ENCODE measurements around the gene TPM1. TPM values are rescaled to one million over a fixed set of nuclear protein-coding genes. Genes with fewer than 3 reads are reported as not detected.

TPM1 gene
- total RNA-seq, 2 donors from 2014 or later = 245 to 363 TPM

- H3K36me3 Mint-ChIP-seq (ENCODE audit: low read depth) = no peaks in the 10 kb centered on the region
- 90 to 94% methylated on average over 2 of the region's 2 CpGs for WGBS, 2 experiments (ENCODE audit: insufficient coverage in 1 of 2, insufficient read length in 1 of 2)
- TF ChIP-seq CTCF (conservative IDR thresholded peaks at IDR 0.05) = no peak
- Histone ChIP-seq H3K9me3 (ENCODE audit: control insufficient read depth, low read length) (no peaks in the 10 kb centered on the region), H3K4me1 (ENCODE audit: control insufficient read depth, insufficient read depth, low read length) (no peaks in the 10 kb centered on the region), H3K27ac (ENCODE audit: low read depth, low read length) (no peak overlapping the region), H3K9ac (ENCODE audit: extremely low read depth, low read length, poor library complexity, severe bottlenecking) (no peak overlapping the region), H3K4me3 (ENCODE audit: low read length) (no peak overlapping the region), H3K36me3 (ENCODE audit: control insufficient read depth, insufficient read depth, low read length) (no peaks in the 10 kb centered on the region), H3K27me3 (ENCODE audit: control insufficient read depth, insufficient read depth, low read length, poor library complexity, severe bottlenecking) (no peaks in the 10 kb centered on the region)
- H3K27ac Mint-ChIP-seq = no peak overlapping the region
- no peaks in the 10 kb centered on the region for H3K4me1 Mint-ChIP-seq
- DNase-seq = no peak
- H3K4me3 Mint-ChIP-seq = no peak overlapping the region
- no peaks in the 10 kb centered on the region for H3K27me3 Mint-ChIP-seq (ENCODE audit: insufficient read depth)
- peaks cover 5% of the 10 kb centered on the region for H3K9me3 Mint-ChIP-seq
Observed at GRCh38 chr15:63109920-63110319, 67.4 kb downstream of the TPM1 start.

GRCh38 chr15:63110428-63111026 lies 68.0 kb downstream of the TPM1 start:
- no peak overlapping the region for H3K9ac ChIP-seq (ENCODE audit: extremely low read depth, low read length, poor library complexity, severe bottlenecking)
- no peak overlapping the region for H3K27ac Mint-ChIP-seq

GRCh38 chr15:63111481-63111880 lies 68.9 kb downstream of the TPM1 start:
- no peak for TF ChIP-seq CTCF (conservative IDR thresholded peaks at IDR 0.05)
- no peaks in the 10 kb centered on the region for H3K36me3 Mint-ChIP-seq (ENCODE audit: low read depth)
- H3K9me3 Mint-ChIP-seq = no peaks in the 10 kb centered on the region
- no peaks in the 10 kb centered on the region for H3K9me3 ChIP-seq (ENCODE audit: control insufficient read depth, low read length)
- no peak overlapping the region for H3K27ac ChIP-seq (ENCODE audit: low read depth, low read length)
- H3K4me3 ChIP-seq (ENCODE audit: low read length) = no peak overlapping the region
- no peak overlapping the region for H3K4me3 Mint-ChIP-seq
- no peak overlapping the region for H3K9ac ChIP-seq (ENCODE audit: extremely low read depth, low read length, poor library complexity, severe bottlenecking)
- H3K27ac Mint-ChIP-seq = no peak overlapping the region
- H3K27me3 Mint-ChIP-seq (ENCODE audit: insufficient read depth) = no peaks in the 10 kb centered on the region
- H3K4me1 Mint-ChIP-seq = no peaks in the 10 kb centered on the region
- DNase-seq = no peak
- no peaks in the 10 kb centered on the region for H3K27me3 ChIP-seq (ENCODE audit: control insufficient read depth, insufficient read depth, low read length, poor library complexity, severe bottlenecking)
- H3K4me1 ChIP-seq (ENCODE audit: control insufficient read depth, insufficient read depth, low read length) = no peaks in the 10 kb centered on the region
- no peaks in the 10 kb centered on the region for H3K36me3 ChIP-seq (ENCODE audit: control insufficient read depth, insufficient read depth, low read length)

More at GRCh38 chr15:63110428-63111026, 68.0 kb downstream of the TPM1 start:
- Histone ChIP-seq H3K27me3 (ENCODE audit: control insufficient read depth, insufficient read depth, low read length, poor library complexity, severe bottlenecking) (no peaks in the 10 kb centered on the region), H3K36me3 (ENCODE audit: control insufficient read depth, insufficient read depth, low read length) (no peaks in the 10 kb centered on the region), H3K4me1 (ENCODE audit: control insufficient read depth, insufficient read depth, low read length) (no peaks in the 10 kb centered on the region), H3K4me3 (ENCODE audit: low read length) (no peak overlapping the region), H3K9me3 (ENCODE audit: control insufficient read depth, low read length) (no peaks in the 10 kb centered on the region), H3K27ac (ENCODE audit: low read depth, low read length) (no peak overlapping the region)
- Mint-ChIP-seq H3K4me1 (no peaks in the 10 kb centered on the region), H3K4me3 (no peak overlapping the region), H3K36me3 (ENCODE audit: low read depth) (no peaks in the 10 kb centered on the region), H3K27me3 (ENCODE audit: insufficient read depth) (no peaks in the 10 kb centered on the region), H3K9me3 (peaks cover under 1% of the 10 kb centered on the region)
- TF ChIP-seq CTCF (conservative IDR thresholded peaks at IDR 0.05) = no peak
- 73 to 98% methylated on average over 2 to 3 of the region's 3 CpGs for WGBS, 2 experiments (ENCODE audit: insufficient coverage in 1 of 2, insufficient read length in 1 of 2)
- DNase-seq = no peak
